Peyer's patch (tissue), 4 donors: Measurements from ENCODE around the gene DGCR8.

Source experiments
- POLR2A ChIP-seq, 2 donors: fragments of 450-650 bp; IDR thresholded peaks; one replicate each; pipeline ENCODE4 v1.5.1; 2017; ENCODE audit warnings: antibody characterized with exemption in 2 of 2, mild to moderate bottlenecking in 2 of 2, moderate library complexity in 2 of 2
- TF ChIP-seq, protein P1 (sequence below), 6 experiments: fragments of 450-650 bp in 4 of 6; fragments of 200-600 bp in 2 of 6; sonication (generic) in 1 of 6; IDR thresholded peaks; one replicate each; pipeline ENCODE4 v1.5.1; 2017 to 2019; ENCODE audit warnings: antibody characterized with exemption in 6 of 6, mild to moderate bottlenecking in 3 of 6, moderate library complexity in 1 of 6

DNA sequence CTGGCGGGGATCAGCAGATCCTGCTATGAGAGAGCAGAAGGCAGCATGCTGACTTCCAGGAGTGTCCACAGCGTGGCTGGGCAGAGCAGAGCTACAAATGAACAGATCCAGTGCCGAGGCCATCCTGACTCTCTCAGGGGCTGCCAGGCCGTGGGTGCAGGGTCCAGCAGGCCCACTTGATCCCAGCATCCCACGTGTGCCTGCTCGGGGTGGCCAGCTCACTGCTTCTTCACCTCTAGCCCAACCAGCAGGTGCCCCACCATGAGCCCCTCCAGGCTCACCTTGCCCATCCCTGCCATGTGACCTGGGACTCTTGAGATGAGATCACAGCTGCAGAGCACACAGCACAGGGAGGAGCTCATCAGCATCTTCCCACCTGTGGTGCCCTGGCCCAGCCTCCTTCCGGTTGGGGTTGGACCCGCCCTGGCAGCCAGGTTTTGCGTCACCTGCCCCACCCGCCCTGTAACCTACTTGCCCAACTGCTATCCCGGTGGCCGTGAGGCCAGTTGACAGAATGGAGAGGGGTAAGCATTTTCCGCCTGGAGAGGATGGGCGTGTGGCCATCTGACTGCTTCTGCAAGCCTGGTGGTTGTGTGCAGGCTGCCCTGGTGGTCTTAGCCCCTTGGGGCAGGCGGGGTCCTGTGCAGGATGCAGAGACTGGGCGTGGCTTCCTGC, 48.2 kb upstream of the DGCR8 start:
- TF ChIP-seq, protein P1, sequence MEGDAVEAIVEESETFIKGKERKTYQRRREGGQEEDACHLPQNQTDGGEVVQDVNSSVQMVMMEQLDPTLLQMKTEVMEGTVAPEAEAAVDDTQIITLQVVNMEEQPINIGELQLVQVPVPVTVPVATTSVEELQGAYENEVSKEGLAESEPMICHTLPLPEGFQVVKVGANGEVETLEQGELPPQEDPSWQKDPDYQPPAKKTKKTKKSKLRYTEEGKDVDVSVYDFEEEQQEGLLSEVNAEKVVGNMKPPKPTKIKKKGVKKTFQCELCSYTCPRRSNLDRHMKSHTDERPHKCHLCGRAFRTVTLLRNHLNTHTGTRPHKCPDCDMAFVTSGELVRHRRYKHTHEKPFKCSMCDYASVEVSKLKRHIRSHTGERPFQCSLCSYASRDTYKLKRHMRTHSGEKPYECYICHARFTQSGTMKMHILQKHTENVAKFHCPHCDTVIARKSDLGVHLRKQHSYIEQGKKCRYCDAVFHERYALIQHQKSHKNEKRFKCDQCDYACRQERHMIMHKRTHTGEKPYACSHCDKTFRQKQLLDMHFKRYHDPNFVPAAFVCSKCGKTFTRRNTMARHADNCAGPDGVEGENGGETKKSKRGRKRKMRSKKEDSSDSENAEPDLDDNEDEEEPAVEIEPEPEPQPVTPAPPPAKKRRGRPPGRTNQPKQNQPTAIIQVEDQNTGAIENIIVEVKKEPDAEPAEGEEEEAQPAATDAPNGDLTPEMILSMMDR (IDR thresholded peaks at IDR 0.05) = no peak
- no peak for TF ChIP-seq POLR2A (IDR thresholded peaks at IDR 0.05)
